Neural progenitor cell (in vitro differentiated cells): ENCODE results near the gene REG1A.

Source experiments
- CTCF ChIP-seq: fragments of 200-600 bp; sonication (generic); IDR thresholded peaks from 2 replicates; pipeline ENCODE4 v1.5.1; 2017; ENCODE audit warnings: antibody characterized with exemption, mild to moderate bottlenecking
- EZH2phosphoT487 ChIP-seq: fragments of 200-600 bp; sonication (generic); IDR thresholded peaks from 2 replicates; pipeline ENCODE4 v1.6.1; 2017; ENCODE audit warnings: antibody characterized with exemption

DNA sequence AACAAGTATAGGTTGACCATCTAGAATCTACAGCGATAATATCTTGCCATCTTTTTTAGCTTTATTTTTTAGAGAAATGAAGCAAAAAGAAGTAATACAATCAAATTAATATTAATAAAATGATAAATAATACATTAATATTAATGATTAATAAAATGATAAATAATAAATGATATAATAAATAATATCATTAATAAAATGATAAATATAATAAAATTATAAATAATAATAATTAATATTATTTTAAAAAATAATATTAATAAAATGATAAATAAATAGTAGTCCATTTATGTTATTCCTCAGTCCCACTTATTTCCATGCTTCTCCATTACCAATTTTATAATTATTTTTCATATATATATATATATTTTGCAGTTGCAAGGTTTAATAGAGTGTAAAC lies 42.5 kb downstream of the REG1A start:
- TF ChIP-seq CTCF (no peak), EZH2phosphoT487 (no peak)
